GM19324 (cell line): ENCODE results near the gene KIAA1217.

ENCODE experiments used
- ATAC-seq: cut with Tn5 transposase; IDR thresholded peaks from one replicate; pipeline ENCODE4 v1.9.1; 2021; ENCODE audit warnings: mild to moderate bottlenecking, moderate library complexity; ENCODE audit not compliant: unreplicated experiment, low FRiP score

KIAA1217 gene

DNA sequence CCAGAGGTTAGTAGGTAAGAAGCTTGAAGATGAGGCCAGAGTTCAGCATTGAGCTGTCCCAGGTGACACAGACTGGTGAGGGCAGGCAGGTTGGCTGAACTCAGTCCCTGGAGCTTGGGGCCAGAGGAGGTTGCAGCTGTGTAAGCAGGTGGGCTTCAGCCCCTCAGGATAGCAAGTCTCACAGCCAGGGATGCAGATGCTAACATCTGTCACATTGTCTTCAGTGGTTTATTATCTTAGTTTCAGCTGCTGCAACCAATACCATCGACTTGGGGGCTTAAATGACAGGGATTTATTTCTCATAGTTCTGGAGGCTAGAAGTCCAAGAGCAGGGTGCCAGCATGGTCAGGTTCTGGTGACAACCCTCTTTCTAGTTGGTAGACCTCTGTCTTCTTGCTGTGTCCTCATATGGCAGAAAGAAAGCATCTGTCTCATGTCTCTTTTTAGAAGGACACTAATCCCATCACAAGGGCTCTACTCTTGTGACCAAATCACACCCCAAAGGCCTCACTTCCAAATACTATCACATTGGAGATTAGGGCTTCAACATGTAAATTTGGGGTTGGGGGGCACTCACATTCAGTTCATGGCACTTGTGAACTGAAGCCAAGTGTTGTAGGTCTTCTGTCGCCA is 146.2 kb downstream of the KIAA1217 start:
- no peak for ATAC-seq

GRCh38 chr10:24357344-24358004 is 148.5 kb downstream of the KIAA1217 start:
- no peak for ATAC-seq

DNA sequence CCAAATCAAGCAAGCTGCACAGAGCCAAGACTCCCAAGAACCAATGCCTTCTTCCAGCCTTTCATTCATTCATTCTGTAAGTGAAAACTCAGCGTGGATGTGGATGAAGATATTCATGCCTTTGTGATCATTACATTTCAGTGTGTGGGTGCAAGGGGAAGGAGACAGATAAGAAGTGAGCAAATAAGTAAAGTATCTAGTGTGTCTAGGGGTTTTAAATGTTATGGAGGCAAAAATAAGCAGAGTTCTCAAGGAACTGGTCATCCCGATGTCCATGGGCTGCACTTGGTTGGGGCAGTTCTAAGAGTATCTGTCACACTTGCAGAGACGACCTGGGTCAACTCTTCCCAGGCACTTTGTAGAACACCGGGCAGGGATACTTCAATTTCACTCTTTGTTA is 149.1 kb downstream of the KIAA1217 start:
- no peak for ATAC-seq

- ATAC-seq = peak; percentile 53
These were observed 151.6 kb downstream of the KIAA1217 start for GRCh38 chr10:24360282-24361127.

DNA sequence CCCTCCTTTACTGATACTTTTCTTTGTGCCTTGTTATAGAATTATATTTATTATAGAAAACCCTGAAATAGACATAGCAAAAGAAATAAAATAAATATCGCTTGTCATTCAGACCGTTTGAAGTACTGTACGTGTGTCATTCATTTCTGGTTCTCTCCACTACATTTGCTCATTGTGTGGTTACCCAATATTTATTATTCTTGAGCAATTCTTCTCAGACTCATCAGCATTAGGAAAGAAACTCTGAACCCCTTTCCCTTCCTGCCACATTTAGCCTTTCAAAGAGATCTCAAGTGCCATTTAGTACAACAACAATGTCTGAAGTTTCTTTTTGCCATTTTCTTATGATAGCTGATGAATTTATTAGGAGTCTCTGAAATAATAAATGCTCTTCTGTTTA is 154.1 kb downstream of the KIAA1217 start:
- ATAC-seq = no peak

- no peak for ATAC-seq
These were observed 158.8 kb downstream of the KIAA1217 start for GRCh38 chr10:24367688-24368087.

- ATAC-seq = no peak
These were observed 161.9 kb downstream of the KIAA1217 start for GRCh38 chr10:24370877-24371276.

- ATAC-seq = no peak
These were observed 162.5 kb downstream of the KIAA1217 start for GRCh38 chr10:24371396-24371795.

DNA sequence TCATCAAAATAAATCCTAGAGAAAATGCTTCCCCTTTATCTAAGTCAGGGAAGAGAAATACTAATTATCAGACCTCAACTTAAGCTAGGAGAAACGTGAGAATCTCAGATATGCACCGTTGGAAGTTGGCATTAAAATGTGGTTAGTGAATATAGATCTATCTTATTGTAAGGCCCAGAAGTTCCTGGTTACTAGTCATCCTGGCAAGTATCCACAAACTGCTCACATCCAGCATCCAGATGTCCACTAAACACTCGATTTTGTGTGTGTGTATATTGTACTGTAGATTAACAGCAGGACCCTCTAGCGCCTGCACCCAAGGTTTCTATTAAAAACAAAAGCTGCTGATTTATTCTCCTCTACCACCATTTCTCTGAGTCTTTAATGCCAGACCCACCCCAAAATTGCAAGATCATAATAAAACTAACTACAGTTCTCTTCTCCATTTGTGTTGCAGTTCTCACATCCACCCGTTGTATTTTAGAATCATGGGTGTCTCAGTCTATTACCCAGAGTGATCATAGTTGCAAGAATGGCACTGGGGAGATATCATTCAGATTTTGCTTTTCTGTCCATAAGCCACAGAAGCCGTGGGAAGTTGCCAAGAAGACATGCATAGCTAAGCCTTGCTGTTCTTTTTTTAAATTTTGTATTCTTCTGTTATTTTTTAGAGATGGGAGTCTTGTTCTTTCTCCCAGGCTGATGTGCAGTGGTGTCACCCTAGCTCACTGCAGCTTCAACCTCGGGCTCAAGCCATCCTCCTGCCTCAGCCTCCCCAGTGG is 165.4 kb downstream of the KIAA1217 start:
- no peak for ATAC-seq

- no peak for ATAC-seq
These were observed 166.6 kb downstream of the KIAA1217 start for GRCh38 chr10:24375510-24375909.

DNA sequence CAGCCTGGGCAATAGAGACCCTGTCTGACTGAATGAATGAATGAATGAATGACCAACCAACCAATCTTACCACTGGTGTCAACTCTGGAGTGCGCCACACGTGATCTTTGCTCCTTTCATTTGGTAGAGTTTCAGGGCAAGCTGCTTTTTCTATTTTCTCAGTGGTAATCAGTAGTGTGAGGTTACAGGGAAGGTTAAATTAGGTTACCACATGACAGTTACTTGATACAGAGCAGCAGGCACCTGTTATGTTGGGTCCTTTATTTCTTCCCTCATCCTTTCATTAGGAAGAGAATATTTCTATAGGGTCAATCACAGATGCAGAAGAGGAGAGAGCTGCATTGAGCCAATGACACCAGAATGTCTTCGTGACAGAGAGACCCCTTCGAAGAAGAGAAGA is 167.8 kb downstream of the KIAA1217 start:
- ATAC-seq = no peak

DNA sequence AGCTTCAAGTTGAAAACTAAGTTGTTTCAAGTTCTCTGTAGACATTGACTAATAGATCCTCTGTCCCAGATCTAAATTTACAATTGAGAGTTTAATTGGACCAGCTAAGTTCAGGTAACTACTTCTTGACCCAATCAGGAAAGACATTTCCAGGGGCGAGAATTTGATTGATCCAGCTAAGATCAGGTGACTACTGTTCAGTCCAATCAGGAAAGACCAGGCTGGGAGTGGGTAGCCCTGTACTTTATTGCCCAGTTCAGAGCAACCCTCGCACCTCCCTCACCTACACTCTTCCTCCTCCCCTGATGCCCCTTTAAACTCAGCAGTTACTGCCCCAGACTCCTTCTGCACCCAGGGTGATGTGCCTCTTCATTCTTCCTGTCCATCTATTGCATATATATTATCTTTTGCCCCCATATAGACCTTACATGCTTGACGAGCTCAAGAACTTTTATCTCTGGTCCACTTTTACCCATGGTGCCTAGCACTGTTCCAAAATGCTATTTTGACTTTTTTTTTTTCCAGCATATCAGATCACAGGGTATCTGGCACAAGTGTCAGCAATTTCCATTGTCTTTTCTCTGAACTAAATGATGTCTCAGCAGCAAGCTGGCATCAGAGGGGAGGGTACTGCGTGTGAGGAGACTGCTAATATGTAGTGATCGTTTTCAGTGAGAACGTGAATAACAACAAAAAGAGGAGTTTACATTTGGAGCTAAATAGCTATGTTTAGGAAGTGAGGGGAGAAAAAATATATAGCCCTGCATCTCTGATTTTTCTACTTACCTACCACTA is 169.4 kb downstream of the KIAA1217 start:
- ATAC-seq = no peak

- no peak for ATAC-seq
These were observed 172.5 kb downstream of the KIAA1217 start for GRCh38 chr10:24381235-24382010.

- no peak for ATAC-seq
These were observed 173.1 kb downstream of the KIAA1217 start for GRCh38 chr10:24382045-24382444.

GRCh38 chr10:24382596-24382978 is 173.6 kb downstream of the KIAA1217 start:
- ATAC-seq = no peak

GRCh38 chr10:24382979-24383663 is 174.2 kb downstream of the KIAA1217 start:
- ATAC-seq = peak; percentile 52

GRCh38 chr10:24383681-24384106 is 174.8 kb downstream of the KIAA1217 start:
- ATAC-seq = peak; percentile 88

DNA sequence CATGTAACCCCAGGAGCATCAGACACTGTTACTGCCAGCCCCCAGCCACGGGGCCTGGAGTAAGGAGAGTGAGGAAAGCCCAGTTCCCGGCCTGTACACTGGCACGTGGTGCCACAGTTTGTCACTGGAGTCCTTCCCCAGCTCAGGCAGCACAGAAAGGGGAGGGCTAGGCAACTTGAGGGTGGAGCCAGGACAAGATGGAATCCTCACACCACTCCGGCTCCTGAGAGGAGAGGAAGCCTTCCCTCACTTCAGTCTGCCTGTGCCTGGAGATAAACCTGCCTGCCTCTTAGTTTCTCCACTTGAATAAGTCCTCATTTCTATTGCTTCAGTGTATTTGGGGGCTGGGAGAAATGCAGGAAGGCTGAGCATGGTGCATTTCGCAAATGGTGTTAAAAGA is 176.0 kb downstream of the KIAA1217 start:
- no peak for ATAC-seq

GRCh38 chr10:24385776-24386175 is 176.8 kb downstream of the KIAA1217 start:
- no peak for ATAC-seq
